Measurements from ENCODE around the gene CCDC185.

DNA sequence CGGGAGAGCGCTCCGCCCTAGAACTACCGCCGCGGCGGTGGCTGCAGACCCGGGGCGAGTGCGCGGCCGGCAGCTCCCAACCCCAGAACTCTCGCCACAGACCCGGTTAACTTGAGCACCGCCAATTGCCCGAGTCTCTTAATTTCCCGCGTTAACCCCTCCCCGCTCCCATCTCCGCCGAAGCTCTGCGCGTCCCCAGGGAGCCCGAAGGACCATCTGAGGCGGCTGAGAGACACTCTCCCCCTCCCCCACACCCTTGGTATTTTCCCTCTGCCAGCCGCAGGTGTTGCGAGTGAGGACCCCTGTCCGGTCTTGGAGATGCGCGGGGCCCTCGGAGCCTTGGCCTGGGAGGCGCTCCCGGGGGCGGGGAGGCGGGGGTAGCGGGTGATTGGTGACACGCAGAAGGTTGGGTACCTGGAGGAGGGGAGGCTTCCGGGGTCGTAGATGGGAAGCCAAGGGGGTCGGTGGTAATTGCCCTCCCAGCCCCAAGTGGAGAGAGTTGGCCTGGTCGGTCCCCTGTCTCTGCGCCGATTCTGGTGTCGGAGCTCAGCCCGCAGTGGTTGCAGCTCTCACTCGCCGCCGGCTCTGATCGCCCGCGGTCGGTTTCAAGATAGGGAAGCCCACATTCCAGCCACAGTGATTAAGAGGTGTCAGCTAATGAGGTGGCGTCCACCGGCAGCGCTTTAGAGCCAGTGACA is 28.4 kb upstream of the CCDC185 start:
- TF ChIP-seq POLR2A (IDR thresholded peaks at IDR 0.05): no peak
- TF ChIP-seq, protein P1, sequence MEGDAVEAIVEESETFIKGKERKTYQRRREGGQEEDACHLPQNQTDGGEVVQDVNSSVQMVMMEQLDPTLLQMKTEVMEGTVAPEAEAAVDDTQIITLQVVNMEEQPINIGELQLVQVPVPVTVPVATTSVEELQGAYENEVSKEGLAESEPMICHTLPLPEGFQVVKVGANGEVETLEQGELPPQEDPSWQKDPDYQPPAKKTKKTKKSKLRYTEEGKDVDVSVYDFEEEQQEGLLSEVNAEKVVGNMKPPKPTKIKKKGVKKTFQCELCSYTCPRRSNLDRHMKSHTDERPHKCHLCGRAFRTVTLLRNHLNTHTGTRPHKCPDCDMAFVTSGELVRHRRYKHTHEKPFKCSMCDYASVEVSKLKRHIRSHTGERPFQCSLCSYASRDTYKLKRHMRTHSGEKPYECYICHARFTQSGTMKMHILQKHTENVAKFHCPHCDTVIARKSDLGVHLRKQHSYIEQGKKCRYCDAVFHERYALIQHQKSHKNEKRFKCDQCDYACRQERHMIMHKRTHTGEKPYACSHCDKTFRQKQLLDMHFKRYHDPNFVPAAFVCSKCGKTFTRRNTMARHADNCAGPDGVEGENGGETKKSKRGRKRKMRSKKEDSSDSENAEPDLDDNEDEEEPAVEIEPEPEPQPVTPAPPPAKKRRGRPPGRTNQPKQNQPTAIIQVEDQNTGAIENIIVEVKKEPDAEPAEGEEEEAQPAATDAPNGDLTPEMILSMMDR (IDR thresholded peaks at IDR 0.05): no peak

All from testis (tissue), 2 donors.